ENCODE results near the gene KMO. TPM values are rescaled to one million over a fixed set of nuclear protein-coding genes. Genes with fewer than 3 reads are reported as not detected.

The KMO gene
- polyA plus RNA-seq, 3 donors: 4.7 to 9.0 (median 6.4) TPM

- intact Hi-C loops (cut with micrococcal nuclease): loop anchor here (5.0 to 10.0 kb wide), 3 partner anchors 325 to 475 kb away; partner anchors contain the start of genes EXO1 (in 2 of the 2) and MAP1LC3C (in 1 of the 2)
- Mint-ChIP-seq H3K4me1 (peaks cover 14% of the 10 kb centered on the region), H3K36me3 (peaks cover 9 to 12% of the 10 kb centered on the region in 2 donors), H3K4me3 (no peak overlapping the region), H3K9me3 (no peaks in the 10 kb centered on the region), H3K27me3 (ENCODE audit: low read depth in 3 of 3) (peaks cover 16 to 23% (median 20%) of the 10 kb centered on the region in 3 donors), H3K27ac (no peak overlapping the region)
- H3K27me3 ChIP-seq (ENCODE audit: control insufficient read depth in 2 of 2, insufficient read depth in 2 of 2, low read length in 2 of 2): peaks cover 3 to 19% of the 10 kb centered on the region in 2 donors
- H3K9ac ChIP-seq (ENCODE audit: insufficient read depth, low read length, poor library complexity, severe bottlenecking): peak overlapping the region; percentile 86
- H3K9me3 ChIP-seq (replicated peaks in 1 of 2; ENCODE audit: control insufficient read depth in 1 of 2, insufficient read depth in 1 of 2, low read length in 2 of 2): no peaks in the 10 kb centered on the region
- no peak for DNase-seq
- peaks cover 42% of the 10 kb centered on the region for H3K79me2 ChIP-seq (ENCODE audit: insufficient read depth, low read length)
- peak overlapping the region; percentile 41 to 85 (median 71) for H3K4me3 ChIP-seq (replicated peaks in 1 of 3; ENCODE audit: low read depth in 2 of 3, low read length in 3 of 3)
- peak overlapping the region; percentile 82 for H2AFZ ChIP-seq (ENCODE audit: insufficient read depth, low read depth, low read length, poor library complexity, severe bottlenecking)
- H3K36me3 ChIP-seq (replicated peaks in 1 of 2; ENCODE audit: control insufficient read depth in 1 of 2, insufficient read depth in 2 of 2, low read length in 2 of 2): peaks cover 9 to 12% of the 10 kb centered on the region in 2 donors
- peak overlapping the region in 1 of 2 donors; percentile 83 for H3K27ac ChIP-seq (ENCODE audit: low read depth in 1 of 2, low read length in 2 of 2)
- no CpG with 5 or more reads among the region's 6 CpGs for WGBS (ENCODE audit: insufficient coverage)
- H4K20me1 ChIP-seq (ENCODE audit: insufficient read depth, low read length): no peaks in the 10 kb centered on the region
- H3K4me2 ChIP-seq (replicated peaks; ENCODE audit: extremely low read depth, low read length, poor library complexity, severe bottlenecking): peak overlapping the region; percentile 84
- no peak for TF ChIP-seq CTCF (IDR thresholded peaks at IDR 0.05)
- H3K4me1 ChIP-seq (ENCODE audit: control insufficient read depth in 1 of 2, insufficient read depth in 2 of 2, low read length in 2 of 2): peaks cover 14 to 25% of the 10 kb centered on the region in 2 donors
Measured at GRCh38 chr1:241520080-241520465, 12.1 kb upstream of the KMO start.

- peaks cover 0 to 2% of the 10 kb centered on the region in 2 donors for H3K36me3 Mint-ChIP-seq
- intact Hi-C loops (cut with micrococcal nuclease): loop anchor here (5.0 to 10.0 kb wide), 3 partner anchors 323 to 473 kb away; partner anchors contain the start of genes EXO1 (in 2 of the 2) and MAP1LC3C (in 1 of the 2)
- H3K4me2 ChIP-seq (replicated peaks; ENCODE audit: extremely low read depth, low read length, poor library complexity, severe bottlenecking): no peak overlapping the region
- H3K27me3 ChIP-seq (ENCODE audit: control insufficient read depth in 2 of 2, insufficient read depth in 2 of 2, low read length in 2 of 2): peaks cover 3 to 19% of the 10 kb centered on the region in 2 donors
- H4K20me1 ChIP-seq (ENCODE audit: insufficient read depth, low read length): no peaks in the 10 kb centered on the region
- DNase-seq: no peak
- H3K4me3 ChIP-seq (replicated peaks in 1 of 3; ENCODE audit: low read depth in 2 of 3, low read length in 3 of 3): no peak overlapping the region
- no peaks in the 10 kb centered on the region for H3K9me3 ChIP-seq (replicated peaks in 1 of 2; ENCODE audit: control insufficient read depth in 1 of 2, insufficient read depth in 1 of 2, low read length in 2 of 2)
- H3K4me3 Mint-ChIP-seq: peak overlapping the region in 1 of 2 donors; percentile 47
- H3K79me2 ChIP-seq (ENCODE audit: insufficient read depth, low read length): peaks cover 25% of the 10 kb centered on the region
- TF ChIP-seq CTCF (IDR thresholded peaks at IDR 0.05): no peak
- H3K9ac ChIP-seq (ENCODE audit: insufficient read depth, low read length, poor library complexity, severe bottlenecking): no peak overlapping the region
- H3K27ac Mint-ChIP-seq: no peak overlapping the region
- H3K4me1 ChIP-seq (ENCODE audit: control insufficient read depth in 1 of 2, insufficient read depth in 2 of 2, low read length in 2 of 2): peaks cover 14 to 25% of the 10 kb centered on the region in 2 donors
- peaks cover 14% of the 10 kb centered on the region for H3K4me1 Mint-ChIP-seq
- no peak overlapping the region for H2AFZ ChIP-seq (ENCODE audit: insufficient read depth, low read depth, low read length, poor library complexity, severe bottlenecking)
- H3K9me3 Mint-ChIP-seq: no peaks in the 10 kb centered on the region
- H3K36me3 ChIP-seq (replicated peaks in 1 of 2; ENCODE audit: control insufficient read depth in 1 of 2, insufficient read depth in 2 of 2, low read length in 2 of 2): no peaks in the 10 kb centered on the region
- WGBS (ENCODE audit: insufficient coverage): no CpG with 5 or more reads among the region's 2 CpGs
- no peak overlapping the region for H3K27ac ChIP-seq (ENCODE audit: low read depth in 1 of 2, low read length in 2 of 2)
- peaks cover 16 to 23% (median 20%) of the 10 kb centered on the region in 3 donors for H3K27me3 Mint-ChIP-seq (ENCODE audit: low read depth in 3 of 3)
Measured at GRCh38 chr1:241521718-241522117, 10.5 kb upstream of the KMO start.
